H1 (cell line): ENCODE measurements around the gene PALM2AKAP2. TPM values are rescaled to one million over a fixed set of nuclear protein-coding genes. Genes with fewer than 3 reads are reported as not detected.

ENCODE experiments used
- CTCF ChIA-PET: fragments of 300-600 bp; sonication (Branson Sonifier 250); formaldehyde crosslinking; loops from one replicate; lab custom pipeline; 2021; ENCODE audit not compliant: partially characterized antibody; lab: Charles Lee
- POLR2A ChIA-PET: fragments of 300-600 bp; sonication (Branson Sonifier 250); formaldehyde crosslinking; loops from one replicate; lab custom pipeline; 2021; ENCODE audit warnings: inconsistent platforms; ENCODE audit not compliant: partially characterized antibody; lab: Charles Lee
- DNase-seq, 2 experiments: peaks; one replicate each; pipeline versions ENCODE4 v3.0.0 to v3.0.0-alpha.2; 2010 to 2022; ENCODE audit warnings: low spot score in 2 of 2, low read depth in 1 of 2, mixed read lengths in 1 of 2
- FAIRE-seq: peaks from 2 replicates; lab custom pipeline; 2011; peaks lifted over from hg19 to GRCh38; lab: Jason Lieb, UNC
- H2AFZ ChIP-seq: 2 replicates; pipeline ENCODE4 v1.8.1; 2012; ENCODE audit warnings: low read length, inconsistent platforms
- H2AK5ac ChIP-seq: 2 replicates; pipeline ENCODE4 v1.6.1; 2013; ENCODE audit warnings: low read depth, low read length
- H2BK120ac ChIP-seq: replicated peaks from 2 replicates; pipeline ENCODE3; 2013; ENCODE audit warnings: low read depth, low read length, inconsistent platforms
- H2BK12ac ChIP-seq: 2 replicates; pipeline ENCODE4 v1.6.1; 2013; ENCODE audit warnings: low read depth, low read length
- H2BK15ac ChIP-seq: 2 replicates; pipeline ENCODE4 v1.6.1; 2013; ENCODE audit warnings: low read length
- H2BK20ac ChIP-seq: 2 replicates; pipeline ENCODE4 v1.6.1; 2013; ENCODE audit warnings: low read length
- H2BK5ac ChIP-seq: 2 replicates; pipeline ENCODE4 v1.6.1; 2013; ENCODE audit warnings: low read depth, low read length
- H3K14ac ChIP-seq: 2 replicates; pipeline ENCODE4 v1.6.1; 2013; ENCODE audit warnings: inconsistent platforms; ENCODE audit not compliant: insufficient read length
- H3K18ac ChIP-seq: 2 replicates; pipeline ENCODE4 v1.6.1; 2013; ENCODE audit warnings: low read length; ENCODE audit errors: extremely low read depth
- H3K23ac ChIP-seq: 2 replicates; pipeline ENCODE4 v1.6.1; 2013; ENCODE audit warnings: inconsistent platforms; ENCODE audit not compliant: insufficient read length
- H3K23me2 ChIP-seq: 2 replicates; pipeline ENCODE4 v1.6.1; 2013; ENCODE audit warnings: low read depth, low read length
- H3K27ac ChIP-seq: 2 replicates; pipeline ENCODE4 v1.6.1; 2011; ENCODE audit warnings: low read depth, low read length, inconsistent platforms
- H3K27me3 ChIP-seq, 4 experiments: replicated peaks in 1 of 4; 1 replicate in 1 of 4; 2 replicates in 3 of 4; pipeline versions ENCODE4 v1.6.1 to v1.8.1; 2011 to 2013; ENCODE audit warnings: low read length in 3 of 4, mild to moderate bottlenecking in 3 of 4, inconsistent platforms in 2 of 4, mixed read lengths in 2 of 4, moderate library complexity in 1 of 4; ENCODE audit not compliant: control insufficient read depth in 3 of 4, insufficient read depth in 3 of 4; ENCODE audit errors: extremely low read depth in 1 of 4
- H3K36me3 ChIP-seq, 4 experiments: 2 replicates each; pipeline versions ENCODE4 v1.6.1 to v1.8.1; 2011 to 2013; ENCODE audit warnings: mild to moderate bottlenecking in 4 of 4, low read length in 3 of 4, moderate library complexity in 2 of 4, control low read depth in 1 of 4, inconsistent platforms in 1 of 4; ENCODE audit not compliant: insufficient read depth in 4 of 4, control insufficient read depth in 2 of 4
- H3K4ac ChIP-seq: replicated peaks from 2 replicates; pipeline ENCODE3; 2013; ENCODE audit warnings: low read length, low read depth, mixed read lengths, inconsistent platforms; ENCODE audit not compliant: insufficient read length
- H3K4me1 ChIP-seq, 4 experiments: replicated peaks in 1 of 4; 1 replicate in 1 of 4; 2 replicates in 3 of 4; pipeline versions ENCODE4 v1.6.1 to v1.8.1; 2011 to 2013; ENCODE audit warnings: low read length in 3 of 4, inconsistent platforms in 2 of 4, mixed read lengths in 1 of 4; ENCODE audit not compliant: insufficient read depth in 4 of 4, control insufficient read depth in 3 of 4
- H3K4me2 ChIP-seq, 2 experiments: 2 replicates each; pipeline versions ENCODE4 v1.6.1 to v1.8.1; 2011 to 2013; ENCODE audit warnings: low read depth in 2 of 2, low read length in 2 of 2, control low read depth in 1 of 2, inconsistent platforms in 1 of 2, mild to moderate bottlenecking in 1 of 2; ENCODE audit not compliant: insufficient read depth in 1 of 2
- H3K4me3 ChIP-seq, 4 experiments: fragments of 200-600, 300-600 bp in 1 of 4; sonication (generic), shearing (Covaris generic), sonication (Bioruptor Twin) in 1 of 4; 2 replicates each; pipeline versions ENCODE4 v1.5.1 to v1.8.1; 2011 to 2016; ENCODE audit warnings: low read length in 4 of 4, low read depth in 3 of 4, control low read depth in 2 of 4, inconsistent platforms in 2 of 4, mild to moderate bottlenecking in 2 of 4, mixed read lengths in 1 of 4, moderate library complexity in 1 of 4; ENCODE audit not compliant: insufficient read depth in 2 of 4; ENCODE audit errors: extremely low read depth in 1 of 4
- H3K56ac ChIP-seq: replicated peaks from 2 replicates; pipeline ENCODE3; 2013; ENCODE audit warnings: low read depth, mild to moderate bottlenecking, mixed read lengths, low read length, inconsistent platforms; ENCODE audit not compliant: insufficient read length
- H3K79me1 ChIP-seq: 2 replicates; pipeline ENCODE4 v1.6.1; 2013; ENCODE audit warnings: low read depth, low read length, control low read depth
- H3K79me2 ChIP-seq, 2 experiments: 2 replicates each; pipeline versions ENCODE4 v1.6.1 to v1.8.1; 2012 to 2013; ENCODE audit warnings: low read length in 2 of 2, mild to moderate bottlenecking in 2 of 2, inconsistent platforms in 1 of 2; ENCODE audit not compliant: insufficient read depth in 2 of 2, control insufficient read depth in 1 of 2
- H3K9ac ChIP-seq, 4 experiments: replicated peaks in 1 of 4; 1 replicate in 1 of 4; 2 replicates in 3 of 4; pipeline versions ENCODE4 v1.6.1 to v1.8.1; 2011 to 2013; ENCODE audit warnings: low read depth in 3 of 4, low read length in 3 of 4, control low read depth in 2 of 4, mild to moderate bottlenecking in 2 of 4, moderate library complexity in 2 of 4, inconsistent platforms in 1 of 4; ENCODE audit errors: extremely low read depth in 1 of 4
- H3K9me3 ChIP-seq, 2 experiments: 2 replicates each; pipeline versions ENCODE4 v1.6.1 to v1.8.1; 2012 to 2013; ENCODE audit warnings: mild to moderate bottlenecking in 2 of 2, moderate library complexity in 2 of 2, control low read depth in 1 of 2, inconsistent platforms in 1 of 2, low read depth in 1 of 2, low read length in 1 of 2, mixed read lengths in 1 of 2; ENCODE audit not compliant: insufficient read depth in 2 of 2
- H4K20me1 ChIP-seq, 2 experiments: replicated peaks in 1 of 2; 2 replicates each; pipeline versions ENCODE3 to v1.8.1; 2011 to 2013; ENCODE audit warnings: inconsistent platforms in 2 of 2, low read length in 2 of 2, mild to moderate bottlenecking in 1 of 2; ENCODE audit not compliant: insufficient read depth in 2 of 2, control insufficient read depth in 1 of 2
- H4K5ac ChIP-seq: 2 replicates; pipeline ENCODE4 v1.6.1; 2013; ENCODE audit warnings: low read length, low read depth, mixed read lengths, inconsistent platforms; ENCODE audit not compliant: insufficient read length
- H4K8ac ChIP-seq: 2 replicates; pipeline ENCODE4 v1.8.0; 2013; ENCODE audit warnings: mild to moderate bottlenecking, moderate library complexity, low read length, inconsistent platforms; ENCODE audit not compliant: insufficient read depth; ENCODE audit errors: extremely low read depth
- H4K91ac ChIP-seq: replicated peaks from 2 replicates; pipeline ENCODE3; 2013; ENCODE audit warnings: low read length, mixed read lengths, inconsistent platforms; ENCODE audit not compliant: insufficient read length
- CHD2 ChIP-seq: IDR thresholded peaks from 2 replicates; pipeline ENCODE4 v1.6.1; 2012; ENCODE audit warnings: low read length, improper control_type of control experiment
- CREB1 ChIP-seq: IDR thresholded peaks from 2 replicates; pipeline ENCODE4 v1.6.1; 2012; ENCODE audit warnings: inconsistent platforms
- EGR1 ChIP-seq: IDR thresholded peaks from 2 replicates; pipeline ENCODE4 v1.6.1; 2011; ENCODE audit warnings: low read depth, low read length, borderline replicate concordance
- KDM1A ChIP-seq: fragments of 200-600, 300-600 bp; sonication (generic); IDR thresholded peaks from 2 replicates; pipeline ENCODE4 v1.7.1; 2016; ENCODE audit warnings: mild to moderate bottlenecking, low read length, borderline replicate concordance
- KDM4A ChIP-seq: IDR thresholded peaks from one replicate; pipeline ENCODE4 v1.7.1; 2012; ENCODE audit warnings: low read depth, mild to moderate bottlenecking, moderate library complexity, low read length, inconsistent platforms; ENCODE audit not compliant: severe bottlenecking
- NANOG ChIP-seq: IDR thresholded peaks from 2 replicates; pipeline ENCODE4 v1.6.1; 2011; ENCODE audit warnings: low read length, low read depth, mild to moderate bottlenecking, inconsistent platforms; ENCODE audit not compliant: insufficient read depth, poor library complexity, severe bottlenecking
- NRF1 ChIP-seq: IDR thresholded peaks from 2 replicates; pipeline ENCODE4 v1.6.1; 2011; ENCODE audit warnings: mild to moderate bottlenecking, low read depth, low read length, improper control_type of control experiment
- RAD21 ChIP-seq, 2 experiments: IDR thresholded peaks in 1 of 2; conservative IDR thresholded peaks in 1 of 2; 2 replicates each; pipeline ENCODE4 v1.6.1; 2011; ENCODE audit warnings: low read depth in 2 of 2, low read length in 2 of 2, improper control_type of control experiment in 1 of 2, inconsistent platforms in 1 of 2, mild to moderate bottlenecking in 1 of 2, moderate library complexity in 1 of 2
- SIN3A ChIP-seq, 2 experiments: IDR thresholded peaks in 1 of 2; conservative IDR thresholded peaks in 1 of 2; 2 replicates each; pipeline ENCODE4 v1.6.1; 2011 to 2012; ENCODE audit warnings: low read length in 2 of 2, improper control_type of control experiment in 1 of 2, low read depth in 1 of 2, mild to moderate bottlenecking in 1 of 2
- SP1 ChIP-seq: IDR thresholded peaks from 2 replicates; pipeline ENCODE4 v1.6.1; 2011; ENCODE audit warnings: low read depth, low read length
- SP4 ChIP-seq: IDR thresholded peaks from 2 replicates; pipeline ENCODE4 v1.6.1; 2012; ENCODE audit warnings: low read length, inconsistent platforms
- WGBS, 2 experiments: shearing (Covaris generic) in 1 of 2; methylation state at CpG; one replicate each; pipeline versions ENCODE4 v1.1.6 to v1.1.7; 2013 to 2015; ENCODE audit warnings: low lambda C conversion rate in 2 of 2, mixed read lengths in 2 of 2, inconsistent platforms in 1 of 2, low coverage in 1 of 2, missing lambda C conversion rate in 1 of 2; ENCODE audit not compliant: insufficient replicate concordance in 2 of 2, insufficient coverage in 1 of 2, insufficient read length in 1 of 2; ENCODE audit errors: extremely low coverage in 1 of 2, missing lambda C conversion rate in 1 of 2; 5-methylcytosine and 5-hydroxymethylcytosine counted together
- polyA plus RNA-seq, 7 experiments: library from polyadenylated mRNA; depleted of rRNA in 3 of 7; stranded (reverse) in 5 of 7; unstranded in 2 of 7; fragments of >200 nt in 5 of 7; fragments of 200-250 nt in 2 of 7; gene quantifications; 1 replicate in 5 of 7; 2 replicates in 1 of 7; 4 replicates in 1 of 7; pipeline versions ENCODE4 v1.2.1 to v1.2.3, GENCODE V29; 2011 to 2013; ENCODE audit warnings: missing spikeins in 2 of 7, mixed read lengths in 2 of 7
- total RNA-seq: library from RNA; stranded (reverse); fragmentation: NEBNext Ultra II Directional; extraction: Animal tissue kit (Norgen Biotek cat#: 25700); gene quantifications from 2 replicates; pipeline ENCODE4 v1.2.1, GENCODE V29; 2021
- TF ChIP-seq, protein P1 (sequence below): IDR thresholded peaks from 2 replicates; pipeline ENCODE4 v1.6.1; 2011; ENCODE audit warnings: low read depth, mild to moderate bottlenecking, low read length; ENCODE audit not compliant: insufficient read depth

PALM2AKAP2 gene
- total and polyA plus RNA-seq, 2 of the 8 experiments (the other 6 are each of a cell fraction or from before 2014, with no cell fraction given): 0.38 to 20.5 TPM

DNA sequence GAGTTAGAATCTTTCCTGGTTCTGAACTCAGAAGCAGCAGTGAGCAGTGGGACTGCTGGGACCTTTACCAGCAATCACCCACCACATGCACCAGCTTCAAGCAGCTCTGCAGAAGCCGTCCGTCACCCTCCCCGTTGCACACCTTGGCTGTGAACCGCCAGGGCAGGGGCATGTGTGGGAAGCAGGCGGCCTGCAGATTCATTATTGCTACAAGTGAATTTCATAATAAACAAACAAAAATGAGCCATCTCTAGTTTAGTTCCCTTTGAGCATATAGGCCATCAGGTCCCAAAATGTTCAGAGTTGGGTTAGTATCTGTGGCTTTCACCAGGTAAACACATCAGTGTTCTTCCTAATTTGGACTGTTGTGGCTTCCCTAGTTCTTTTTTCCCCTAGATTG is 17.5 kb downstream of the PALM2AKAP2 start:
- Histone ChIP-seq H4K5ac (no peak overlapping the region), H4K20me1 (no peaks in the 10 kb centered on the region), H3K4me1 (no peaks in the 10 kb centered on the region), H3K9me3 (no peaks in the 10 kb centered on the region), H3K36me3 (no peaks in the 10 kb centered on the region), H3K4me2 (no peak overlapping the region), H3K79me2 (no peaks in the 10 kb centered on the region), H3K4ac (no peak overlapping the region), H4K8ac (no peak overlapping the region), H3K18ac (no peak overlapping the region), H3K79me1 (0 out of 2 replicates have a peak, but pooled peaks cover 6% of the 10 kb centered on the region), H2BK120ac (no peak overlapping the region), H3K9ac (no peak overlapping the region), H2BK20ac (no peak overlapping the region), H3K4me3 (no peak overlapping the region), H2AK5ac (no peak overlapping the region), H2BK12ac (no peak overlapping the region), H3K27me3 (no peaks in the 10 kb centered on the region), H3K23ac (no peak overlapping the region), H2BK15ac (no peak overlapping the region), H3K14ac (no peak overlapping the region), H2BK5ac (no peak overlapping the region), H2AFZ (no peak overlapping the region), H3K56ac (no peak overlapping the region), H3K27ac (no peak overlapping the region), H4K91ac (no peak overlapping the region), H3K23me2 (no peaks in the 10 kb centered on the region)
- TF ChIP-seq NRF1: no peak
- TF ChIP-seq KDM4A: no peak
- TF ChIP-seq SP4: no peak
- no peak for TF ChIP-seq EGR1
- no peak for TF ChIP-seq KDM1A
- TF ChIP-seq, protein P1, sequence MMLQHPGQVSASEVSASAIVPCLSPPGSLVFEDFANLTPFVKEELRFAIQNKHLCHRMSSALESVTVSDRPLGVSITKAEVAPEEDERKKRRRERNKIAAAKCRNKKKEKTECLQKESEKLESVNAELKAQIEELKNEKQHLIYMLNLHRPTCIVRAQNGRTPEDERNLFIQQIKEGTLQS: no peak
- TF ChIP-seq CREB1: no peak
- no peak for TF ChIP-seq SIN3A (conservative IDR thresholded peaks at IDR 0.05 in 1 of 2, IDR thresholded peaks at IDR 0.05 in 1 of 2; ENCODE audit: low read depth in 1 of 2, low read length in 2 of 2)
- no peak for TF ChIP-seq CHD2
- no peak for TF ChIP-seq RAD21 (IDR thresholded peaks at IDR 0.05 in 1 of 2, conservative IDR thresholded peaks at IDR 0.05 in 1 of 2; ENCODE audit: low read depth in 2 of 2, low read length in 2 of 2)
- TF ChIP-seq NANOG: no peak
- no peak for TF ChIP-seq SP1
- ChIA-PET POLR2A (no interaction called here), CTCF (interaction anchor here (0.9 kb wide), 1 partner anchor 62 kb away, joined by 4 read pairs; no protein-coding TSS in a partner anchor)
- no peak for FAIRE-seq
- 95% methylated on average over 5 of the region's 5 CpGs; no CpG with 5 or more reads in 1 of the 2 experiments for WGBS, 2 experiments
- DNase-seq: no peak
